ENCODE results near the gene MEX3D.

GRCh38 chr19:1602091-1602707 lies 34.1 kb upstream of the MEX3D start:
- TF ChIP-seq CTCF (conservative IDR thresholded peaks at IDR 0.05 in 1 of 2, IDR thresholded peaks at IDR 0.05 in 1 of 2; ENCODE audit: extremely low read depth in 1 of 2, insufficient read depth in 1 of 2, low read depth in 1 of 2, low read length in 2 of 2) (no peak), EZH2 (IDR thresholded peaks at IDR 0.05; ENCODE audit: borderline replicate concordance, low read length) (no peak)
